HL-60 (cell line): ENCODE measurements around the gene MSI2.
"Not testable (repeated sequence)": the region's sequence is repeated elsewhere in the genome, so short reads cannot be mapped to it uniquely, and the experiment has no call there.

Experiments
- CTCF ChIP-seq: IDR thresholded peaks from one replicate; pipeline ENCODE4 v1.5.1; 2011; ENCODE audit warnings: low read length, control low read depth, inconsistent platforms; ENCODE audit not compliant: insufficient read depth
- GABPA ChIP-seq: IDR thresholded peaks from 2 replicates; pipeline ENCODE4 v1.6.1; 2012; ENCODE audit warnings: low read depth
- POLR2AphosphoS5 ChIP-seq: IDR thresholded peaks from 2 replicates; pipeline ENCODE4 v1.6.1; 2012; ENCODE audit warnings: low read depth
- SPI1 ChIP-seq: IDR thresholded peaks from 2 replicates; pipeline ENCODE4 v1.6.1; 2012; ENCODE audit warnings: low read depth, mild to moderate bottlenecking, borderline replicate concordance
- TF ChIP-seq, protein P1 (sequence below): IDR thresholded peaks from 2 replicates; pipeline ENCODE4 v1.6.1; 2012; ENCODE audit warnings: low read depth; ENCODE audit not compliant: insufficient replicate concordance

DNA sequence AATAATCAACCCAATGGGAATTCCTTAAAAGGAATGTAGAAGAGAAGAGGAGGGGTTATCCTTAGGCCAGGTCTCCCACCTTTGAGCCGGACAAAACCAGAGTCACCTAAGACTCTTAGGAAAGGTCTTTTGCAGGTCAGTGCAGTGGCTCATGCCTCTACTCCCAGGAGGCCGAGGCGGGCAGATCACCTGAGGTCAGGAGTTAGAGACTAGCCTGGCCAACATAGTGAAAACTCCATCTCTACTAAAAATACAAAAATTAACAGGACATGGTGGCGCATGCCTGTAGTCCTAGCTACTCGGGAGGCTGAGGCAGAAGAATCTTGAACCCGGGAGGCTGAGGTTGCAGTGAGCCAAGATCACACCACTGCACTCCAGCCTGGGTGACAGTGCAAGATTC is 365.5 kb downstream of the MSI2 start:
- not testable (repeated sequence) for TF ChIP-seq CTCF, POLR2AphosphoS5, SPI1, GABPA
- TF ChIP-seq, protein P1, sequence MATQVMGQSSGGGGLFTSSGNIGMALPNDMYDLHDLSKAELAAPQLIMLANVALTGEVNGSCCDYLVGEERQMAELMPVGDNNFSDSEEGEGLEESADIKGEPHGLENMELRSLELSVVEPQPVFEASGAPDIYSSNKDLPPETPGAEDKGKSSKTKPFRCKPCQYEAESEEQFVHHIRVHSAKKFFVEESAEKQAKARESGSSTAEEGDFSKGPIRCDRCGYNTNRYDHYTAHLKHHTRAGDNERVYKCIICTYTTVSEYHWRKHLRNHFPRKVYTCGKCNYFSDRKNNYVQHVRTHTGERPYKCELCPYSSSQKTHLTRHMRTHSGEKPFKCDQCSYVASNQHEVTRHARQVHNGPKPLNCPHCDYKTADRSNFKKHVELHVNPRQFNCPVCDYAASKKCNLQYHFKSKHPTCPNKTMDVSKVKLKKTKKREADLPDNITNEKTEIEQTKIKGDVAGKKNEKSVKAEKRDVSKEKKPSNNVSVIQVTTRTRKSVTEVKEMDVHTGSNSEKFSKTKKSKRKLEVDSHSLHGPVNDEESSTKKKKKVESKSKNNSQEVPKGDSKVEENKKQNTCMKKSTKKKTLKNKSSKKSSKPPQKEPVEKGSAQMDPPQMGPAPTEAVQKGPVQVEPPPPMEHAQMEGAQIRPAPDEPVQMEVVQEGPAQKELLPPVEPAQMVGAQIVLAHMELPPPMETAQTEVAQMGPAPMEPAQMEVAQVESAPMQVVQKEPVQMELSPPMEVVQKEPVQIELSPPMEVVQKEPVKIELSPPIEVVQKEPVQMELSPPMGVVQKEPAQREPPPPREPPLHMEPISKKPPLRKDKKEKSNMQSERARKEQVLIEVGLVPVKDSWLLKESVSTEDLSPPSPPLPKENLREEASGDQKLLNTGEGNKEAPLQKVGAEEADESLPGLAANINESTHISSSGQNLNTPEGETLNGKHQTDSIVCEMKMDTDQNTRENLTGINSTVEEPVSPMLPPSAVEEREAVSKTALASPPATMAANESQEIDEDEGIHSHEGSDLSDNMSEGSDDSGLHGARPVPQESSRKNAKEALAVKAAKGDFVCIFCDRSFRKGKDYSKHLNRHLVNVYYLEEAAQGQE: not testable (repeated sequence)
